GM23338 (cell line): ENCODE data around the gene ARHGEF16. TPM values are rescaled to one million over a fixed set of nuclear protein-coding genes. Genes with fewer than 3 reads are reported as not detected.

Experiments
- ATAC-seq: fragments of 200-7000 bp; cut with Tn5 transposase; 3 replicates; pipeline ENCODE4 v1.9.1; 2020
- DNase-seq: peaks from one replicate; pipeline ENCODE4 v3.0.0-alpha.2; 2015; ENCODE audit warnings: low spot score
- H2AFZ ChIP-seq: fragments of 200-600 bp; sonication (generic); 2 replicates; pipeline ENCODE4 v1.8.0; 2016; ENCODE audit warnings: antibody characterized with exemption, mild to moderate bottlenecking, moderate library complexity
- H3F3A ChIP-seq: fragments of 200-600 bp; sonication (generic); replicated peaks from 2 replicates; pipeline ENCODE4 v1.8.0; 2017; ENCODE audit warnings: antibody characterized with exemption, mixed run types, low read depth
- H3K27ac ChIP-seq: fragments of 200-600 bp; sonication (generic); 2 replicates; pipeline ENCODE4 v1.6.1; 2016; ENCODE audit warnings: low read depth
- H3K27me3 ChIP-seq: fragments of 200-600 bp; sonication (generic); 2 replicates; pipeline ENCODE4 v1.8.0; 2016; ENCODE audit warnings: mild to moderate bottlenecking, mixed run types, moderate library complexity; ENCODE audit not compliant: insufficient read depth
- H3K36me3 ChIP-seq: fragments of 200-600 bp; sonication (generic); 2 replicates; pipeline ENCODE4 v1.8.0; 2016; ENCODE audit warnings: mild to moderate bottlenecking; ENCODE audit not compliant: insufficient read depth
- H3K4me1 ChIP-seq: fragments of 200-600 bp; sonication (generic); 2 replicates; pipeline ENCODE4 v1.8.0; 2016; ENCODE audit warnings: mild to moderate bottlenecking, moderate library complexity; ENCODE audit not compliant: insufficient read depth
- H3K4me2 ChIP-seq: fragments of 200-600 bp; sonication (generic); 2 replicates; pipeline ENCODE4 v1.7.1; 2017; ENCODE audit warnings: mixed run types
- H3K4me3 ChIP-seq: fragments of 200-600 bp; sonication (generic); 2 replicates; pipeline ENCODE4 v1.6.1; 2016; ENCODE audit warnings: mixed run types
- H3K79me2 ChIP-seq: fragments of 200-600 bp; sonication (generic); replicated peaks from 2 replicates; pipeline ENCODE4 v1.8.0; 2017; ENCODE audit warnings: mild to moderate bottlenecking; ENCODE audit not compliant: insufficient read depth
- H3K9me2 ChIP-seq: fragments of 200-600 bp; sonication (generic); 2 replicates; pipeline ENCODE4 v1.8.0; 2017; ENCODE audit not compliant: insufficient read depth
- H4K20me1 ChIP-seq: fragments of 200-600 bp; sonication (generic); replicated peaks from 2 replicates; pipeline ENCODE4 v1.8.0; 2017; ENCODE audit warnings: mild to moderate bottlenecking; ENCODE audit not compliant: insufficient read depth
- H3K27ac Mint-ChIP-seq: 2 replicates; pipeline ENCODE4 v1.8.0; 2020; ENCODE audit warnings: inconsistent platforms, mild to moderate bottlenecking, moderate library complexity, mixed read lengths
- H3K27me3 Mint-ChIP-seq: 3 replicates; pipeline ENCODE4 v1.8.0; 2022; ENCODE audit warnings: low read depth, mild to moderate bottlenecking, moderate library complexity, mixed read lengths, inconsistent platforms; ENCODE audit not compliant: insufficient read depth, poor library complexity
- H3K36me3 Mint-ChIP-seq: 3 replicates; pipeline ENCODE4 v1.8.0; 2021; ENCODE audit warnings: low read depth, mild to moderate bottlenecking, inconsistent platforms, moderate library complexity, mixed read lengths
- H3K4me1 Mint-ChIP-seq: 3 replicates; pipeline ENCODE4 v1.8.0; 2020; ENCODE audit warnings: mild to moderate bottlenecking, inconsistent platforms, mixed read lengths
- H3K4me3 Mint-ChIP-seq: 3 replicates; pipeline ENCODE4 v1.8.0; 2021; ENCODE audit warnings: moderate library complexity, mild to moderate bottlenecking, inconsistent platforms, mixed read lengths
- H3K9me3 Mint-ChIP-seq: 3 replicates; pipeline ENCODE4 v1.8.0; 2020; ENCODE audit warnings: moderate library complexity, mild to moderate bottlenecking, inconsistent platforms, mixed read lengths
- CTCF ChIP-seq, 2 experiments: fragments of 200-600 bp in 1 of 2; sonication (generic) in 1 of 2; conservative IDR thresholded peaks; 2 replicates each; pipeline versions ENCODE4 v1.5.1 to v1.6.1; 2016 to 2017; ENCODE audit warnings: antibody characterized with exemption in 2 of 2, low read depth in 2 of 2, mild to moderate bottlenecking in 2 of 2, moderate library complexity in 1 of 2
- NANOG ChIP-seq: IDR thresholded peaks from 2 replicates; pipeline ENCODE4 v1.6.1; 2016; ENCODE audit warnings: antibody characterized with exemption, borderline replicate concordance
- REST ChIP-seq: IDR thresholded peaks from one replicate; pipeline ENCODE4 v1.6.1; 2018; ENCODE audit warnings: antibody characterized with exemption; ENCODE audit not compliant: unreplicated experiment
- STAT1 ChIP-seq: IDR thresholded peaks from one replicate; pipeline ENCODE4 v1.6.1; 2016; ENCODE audit warnings: antibody characterized with exemption; ENCODE audit not compliant: unreplicated experiment
- ZNF114 ChIP-seq: fragments of 250-450 bp; sonication (Bioruptor Pico); IDR thresholded peaks from 2 replicates; pipeline ENCODE4 v1.5.0; 2020; ENCODE audit warnings: mild to moderate bottlenecking, moderate library complexity
- ZNF331 ChIP-seq: fragments of 250-450 bp; sonication (Bioruptor Pico); IDR thresholded peaks from 2 replicates; pipeline ENCODE4 v1.5.0; 2020; ENCODE audit warnings: low read depth, mild to moderate bottlenecking, moderate library complexity
- ZNF462 ChIP-seq: fragments of 250-450 bp; sonication (Bioruptor Pico); IDR thresholded peaks from 2 replicates; pipeline ENCODE4 v1.5.0; 2020; ENCODE audit warnings: mild to moderate bottlenecking, moderate library complexity
- polyA plus RNA-seq: library from polyadenylated mRNA; unstranded; fragments of >200 nt; fragmentation: Nextera tagmentation; extraction: Ambion mirVana; gene quantifications from 2 replicates; pipeline ENCODE4 v1.2.1, GENCODE V29; 2016
- total RNA-seq: library from RNA; depleted of rRNA; stranded (reverse); fragments of >200 nt; shearing (Covaris generic); gene quantifications from 2 replicates; pipeline ENCODE4 v1.2.3, GENCODE V29; 2014

Gene ARHGEF16
- total and polyA plus RNA-seq, 2 experiments from 2014 or later, result 12.2 to 29.3 TPM

- TF ChIP-seq CTCF (conservative IDR thresholded peaks at IDR 0.05; ENCODE audit: low read depth in 2 of 2) (no peak), REST (no peak)
- ATAC-seq (no peak), DNase-seq (no peak)
- H3K27me3 ChIP-seq, result no peaks in the 10 kb centered on the region
- H3K36me3 ChIP-seq, result no peaks in the 10 kb centered on the region
- no peaks in the 10 kb centered on the region for H3K4me1 Mint-ChIP-seq
- no peaks in the 10 kb centered on the region for H3K9me2 ChIP-seq
- no peak overlapping the region for H2AFZ ChIP-seq
- H3K27ac Mint-ChIP-seq, result no peak overlapping the region
- H3K4me3 ChIP-seq, result no peak overlapping the region
- no peak overlapping the region for H3K27ac ChIP-seq
- H3K4me3 Mint-ChIP-seq, result no peak overlapping the region
- H3K79me2 ChIP-seq, result no peaks in the 10 kb centered on the region
- H4K20me1 ChIP-seq, result no peaks in the 10 kb centered on the region
- peaks cover 2% of the 10 kb centered on the region for H3K27me3 Mint-ChIP-seq
- H3K9me3 Mint-ChIP-seq, result no peaks in the 10 kb centered on the region
- no peaks in the 10 kb centered on the region for H3K4me1 ChIP-seq
- no peaks in the 10 kb centered on the region; the same call in 2 of the 3 replicates for H3K36me3 Mint-ChIP-seq
- H3K4me2 ChIP-seq, result no peak overlapping the region
- H3F3A ChIP-seq, result no peaks in the 10 kb centered on the region
Observed at GRCh38 chr1:3425486-3426215, 28.8 kb upstream of the ARHGEF16 start.

GRCh38 chr1:3426956-3427535 is 27.4 kb upstream of the ARHGEF16 start:
- Histone ChIP-seq H3K4me1 (no peaks in the 10 kb centered on the region), H3K4me3 (no peak overlapping the region), H3K27me3 (no peaks in the 10 kb centered on the region), H4K20me1 (no peaks in the 10 kb centered on the region), H2AFZ (no peak overlapping the region), H3K4me2 (no peak overlapping the region), H3K27ac (no peak overlapping the region), H3K36me3 (no peaks in the 10 kb centered on the region), H3K9me2 (no peaks in the 10 kb centered on the region), H3K79me2 (no peaks in the 10 kb centered on the region), H3F3A (no peaks in the 10 kb centered on the region)
- Mint-ChIP-seq H3K4me1 (peaks cover 4% of the 10 kb centered on the region; the same call in 1 of the 3 replicates), H3K4me3 (no peak overlapping the region), H3K36me3 (no peaks in the 10 kb centered on the region), H3K27ac (no peak overlapping the region), H3K27me3 (peaks cover 7% of the 10 kb centered on the region), H3K9me3 (no peaks in the 10 kb centered on the region)
- ATAC-seq, result no peak
- DNase-seq, result no peak
- TF ChIP-seq ZNF331 (CRISPR knock-in tag), result no peak
- no peak for TF ChIP-seq STAT1
- TF ChIP-seq ZNF114 (CRISPR knock-in tag), result no peak
- TF ChIP-seq NANOG, result no peak
- TF ChIP-seq ZNF462, result no peak
